Measurements from ENCODE around the gene LEMD2. TPM values are rescaled to one million over a fixed set of nuclear protein-coding genes. Genes with fewer than 3 reads are reported as not detected.

The LEMD2 gene
- total RNA-seq, 1 experiment from 2014 or later, result 43.9 TPM

GRCh38 chr6:33757113-33757512 is 31.8 kb downstream of the LEMD2 start:
- ATAC-seq (no peak), DNase-seq (ENCODE audit: low read depth, low spot score) (no peak)
- Histone ChIP-seq H3K79me2 (ENCODE audit: insufficient read depth, low read length) (no peaks in the 10 kb centered on the region), H3K9me2 (ENCODE audit: insufficient read depth) (no peaks in the 10 kb centered on the region), H3K27ac (ENCODE audit: low read depth, low read length) (no peak overlapping the region), H3K4me2 (ENCODE audit: low read length) (no peak overlapping the region), H3K4me3 (replicated peaks in 1 of 2; ENCODE audit: low read depth in 1 of 2, low read length in 2 of 2) (no peak overlapping the region), H2AFZ (ENCODE audit: low read depth, low read length, poor library complexity, severe bottlenecking) (no peak overlapping the region), H4K20me1 (ENCODE audit: insufficient read depth) (no peaks in the 10 kb centered on the region), H3K9ac (ENCODE audit: low read length) (no peak overlapping the region), H3K27me3 (ENCODE audit: insufficient read depth, low read length) (no peaks in the 10 kb centered on the region), H3K4me1 (ENCODE audit: control insufficient read depth in 1 of 2, insufficient read depth in 2 of 2, low read length in 2 of 2) (peaks cover 11 to 20% of the 10 kb centered on the region in 2 experiments; a peak in 3 of 4 replicates), H3K9me3 (ENCODE audit: control insufficient read depth in 1 of 2, insufficient read depth in 1 of 2, low read depth in 1 of 2, low read length in 2 of 2) (no peaks in the 10 kb centered on the region), H3K36me3 (ENCODE audit: control insufficient read depth in 1 of 2, insufficient read depth in 2 of 2, low read length in 2 of 2) (no peaks in the 10 kb centered on the region)
- ChIA-PET CTCF (no interaction called here), RAD21 (ENCODE audit: low non-redundant PET in 1 of 2, low total read pairs in 2 of 2, uncharacterized antibody in 2 of 2, unreplicated experiment in 2 of 2) (no interaction called here), POLR2A (no interaction called here)
- intact Hi-C loops (cut with micrococcal nuclease), result no loop called here
- no peak for TF ChIP-seq SP1 (IDR thresholded peaks at IDR 0.05; ENCODE audit: low read depth)
- no peak for TF ChIP-seq CBX3 (IDR thresholded peaks at IDR 0.05; ENCODE audit: low read depth)
- no peak for TF ChIP-seq ELF1 (IDR thresholded peaks at IDR 0.05; ENCODE audit: borderline replicate concordance, low read depth)
- TF ChIP-seq, protein P1, sequence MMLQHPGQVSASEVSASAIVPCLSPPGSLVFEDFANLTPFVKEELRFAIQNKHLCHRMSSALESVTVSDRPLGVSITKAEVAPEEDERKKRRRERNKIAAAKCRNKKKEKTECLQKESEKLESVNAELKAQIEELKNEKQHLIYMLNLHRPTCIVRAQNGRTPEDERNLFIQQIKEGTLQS (IDR thresholded peaks at IDR 0.05), result no peak
- no peak for TF ChIP-seq POLR2A (IDR thresholded peaks at IDR 0.05; ENCODE audit: borderline replicate concordance, extremely low read depth, insufficient read depth, insufficient read length)
- TF ChIP-seq, protein P2, sequence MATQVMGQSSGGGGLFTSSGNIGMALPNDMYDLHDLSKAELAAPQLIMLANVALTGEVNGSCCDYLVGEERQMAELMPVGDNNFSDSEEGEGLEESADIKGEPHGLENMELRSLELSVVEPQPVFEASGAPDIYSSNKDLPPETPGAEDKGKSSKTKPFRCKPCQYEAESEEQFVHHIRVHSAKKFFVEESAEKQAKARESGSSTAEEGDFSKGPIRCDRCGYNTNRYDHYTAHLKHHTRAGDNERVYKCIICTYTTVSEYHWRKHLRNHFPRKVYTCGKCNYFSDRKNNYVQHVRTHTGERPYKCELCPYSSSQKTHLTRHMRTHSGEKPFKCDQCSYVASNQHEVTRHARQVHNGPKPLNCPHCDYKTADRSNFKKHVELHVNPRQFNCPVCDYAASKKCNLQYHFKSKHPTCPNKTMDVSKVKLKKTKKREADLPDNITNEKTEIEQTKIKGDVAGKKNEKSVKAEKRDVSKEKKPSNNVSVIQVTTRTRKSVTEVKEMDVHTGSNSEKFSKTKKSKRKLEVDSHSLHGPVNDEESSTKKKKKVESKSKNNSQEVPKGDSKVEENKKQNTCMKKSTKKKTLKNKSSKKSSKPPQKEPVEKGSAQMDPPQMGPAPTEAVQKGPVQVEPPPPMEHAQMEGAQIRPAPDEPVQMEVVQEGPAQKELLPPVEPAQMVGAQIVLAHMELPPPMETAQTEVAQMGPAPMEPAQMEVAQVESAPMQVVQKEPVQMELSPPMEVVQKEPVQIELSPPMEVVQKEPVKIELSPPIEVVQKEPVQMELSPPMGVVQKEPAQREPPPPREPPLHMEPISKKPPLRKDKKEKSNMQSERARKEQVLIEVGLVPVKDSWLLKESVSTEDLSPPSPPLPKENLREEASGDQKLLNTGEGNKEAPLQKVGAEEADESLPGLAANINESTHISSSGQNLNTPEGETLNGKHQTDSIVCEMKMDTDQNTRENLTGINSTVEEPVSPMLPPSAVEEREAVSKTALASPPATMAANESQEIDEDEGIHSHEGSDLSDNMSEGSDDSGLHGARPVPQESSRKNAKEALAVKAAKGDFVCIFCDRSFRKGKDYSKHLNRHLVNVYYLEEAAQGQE (IDR thresholded peaks at IDR 0.05; ENCODE audit: low read depth), result no peak
- no peak for TF ChIP-seq CEBPB (IDR thresholded peaks at IDR 0.05; ENCODE audit: low read depth)
- no TSS peak for BruUV-seq (replicated peaks)
